ENCODE measurements around the gene ZNF503.

Gene ZNF503

DNA sequence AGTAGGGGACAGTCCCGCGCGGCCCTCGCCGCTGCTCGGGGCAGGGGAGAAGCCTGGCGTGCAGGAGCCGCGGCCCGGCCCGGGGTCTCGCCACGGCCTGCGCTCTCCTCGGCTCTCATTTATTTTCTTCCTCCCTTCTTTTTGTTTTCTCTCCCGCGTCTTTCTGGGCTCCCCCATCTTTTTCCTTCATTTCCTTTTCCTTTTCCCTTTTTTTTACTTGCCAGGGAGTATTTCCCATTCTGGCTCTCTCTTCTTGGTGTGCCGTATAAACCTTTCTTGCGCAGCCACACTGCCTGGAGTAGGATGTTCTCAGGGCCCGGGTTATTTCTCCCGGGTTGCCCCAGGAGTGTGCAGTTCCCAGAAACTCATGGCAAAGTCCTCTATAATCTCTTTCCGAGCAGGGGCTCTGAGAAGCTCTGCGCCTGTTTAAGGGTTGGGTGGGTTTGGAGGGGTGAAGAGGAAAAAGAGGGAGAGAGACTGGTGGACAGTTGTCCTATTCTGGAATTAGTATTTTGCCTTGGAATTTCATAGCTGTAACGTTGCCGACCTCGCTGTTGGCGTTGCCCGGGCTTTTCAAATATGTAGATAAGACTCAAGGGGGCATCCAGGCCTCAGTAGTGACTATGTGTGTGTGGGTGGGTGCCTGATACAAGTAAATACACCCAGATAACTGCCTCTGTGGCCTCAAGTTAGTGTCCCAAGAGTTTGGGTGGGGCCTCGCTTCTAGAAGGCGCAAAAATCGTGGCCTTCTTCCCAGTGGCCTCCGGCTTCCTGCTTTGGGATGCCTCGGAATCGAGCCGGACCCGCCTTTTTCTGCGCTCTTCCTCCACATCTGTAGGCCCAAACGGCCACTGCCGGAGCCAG, 4.3 kb upstream of the ZNF503 start:
- no peak for DNase-seq

DNA sequence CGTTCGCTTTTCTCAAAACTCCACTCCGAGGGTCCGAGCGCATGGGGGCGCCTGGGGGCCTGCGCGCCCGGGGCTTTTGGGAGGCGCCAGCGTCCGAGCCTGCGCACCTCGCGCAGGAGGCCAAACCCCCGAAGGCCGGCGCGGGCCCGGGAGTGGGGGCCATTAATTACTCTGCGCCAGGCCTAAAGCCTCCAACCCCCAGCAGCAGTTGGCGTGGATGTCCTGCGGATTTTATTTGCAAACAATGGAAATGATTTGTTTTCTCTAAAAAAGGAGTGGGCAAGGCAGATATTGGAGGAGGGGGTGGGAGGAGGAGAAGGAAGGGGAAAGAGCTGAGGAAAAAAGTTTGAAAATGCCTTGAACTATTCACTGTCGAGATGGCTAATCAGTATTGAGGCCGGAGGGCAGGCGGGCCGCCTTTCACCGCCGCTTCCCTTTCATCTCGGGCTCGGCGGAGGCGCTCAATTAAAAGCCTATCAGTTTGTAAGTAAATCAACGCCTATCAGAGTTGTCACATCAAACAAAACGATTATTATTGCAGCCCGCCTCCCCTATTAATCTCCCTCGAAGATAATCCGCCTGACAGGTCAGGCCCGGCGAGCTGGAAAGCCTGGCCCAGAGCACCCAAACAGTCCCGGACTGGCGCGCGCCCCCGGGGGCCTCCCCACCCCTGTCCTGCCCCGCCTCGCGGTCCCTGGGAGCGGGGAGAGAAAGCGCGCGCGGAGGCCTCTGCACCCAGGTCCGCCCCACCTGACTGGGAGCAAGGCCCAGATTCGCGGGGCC, 3.4 kb upstream of the ZNF503 start:
- DNase-seq = no peak

DNA sequence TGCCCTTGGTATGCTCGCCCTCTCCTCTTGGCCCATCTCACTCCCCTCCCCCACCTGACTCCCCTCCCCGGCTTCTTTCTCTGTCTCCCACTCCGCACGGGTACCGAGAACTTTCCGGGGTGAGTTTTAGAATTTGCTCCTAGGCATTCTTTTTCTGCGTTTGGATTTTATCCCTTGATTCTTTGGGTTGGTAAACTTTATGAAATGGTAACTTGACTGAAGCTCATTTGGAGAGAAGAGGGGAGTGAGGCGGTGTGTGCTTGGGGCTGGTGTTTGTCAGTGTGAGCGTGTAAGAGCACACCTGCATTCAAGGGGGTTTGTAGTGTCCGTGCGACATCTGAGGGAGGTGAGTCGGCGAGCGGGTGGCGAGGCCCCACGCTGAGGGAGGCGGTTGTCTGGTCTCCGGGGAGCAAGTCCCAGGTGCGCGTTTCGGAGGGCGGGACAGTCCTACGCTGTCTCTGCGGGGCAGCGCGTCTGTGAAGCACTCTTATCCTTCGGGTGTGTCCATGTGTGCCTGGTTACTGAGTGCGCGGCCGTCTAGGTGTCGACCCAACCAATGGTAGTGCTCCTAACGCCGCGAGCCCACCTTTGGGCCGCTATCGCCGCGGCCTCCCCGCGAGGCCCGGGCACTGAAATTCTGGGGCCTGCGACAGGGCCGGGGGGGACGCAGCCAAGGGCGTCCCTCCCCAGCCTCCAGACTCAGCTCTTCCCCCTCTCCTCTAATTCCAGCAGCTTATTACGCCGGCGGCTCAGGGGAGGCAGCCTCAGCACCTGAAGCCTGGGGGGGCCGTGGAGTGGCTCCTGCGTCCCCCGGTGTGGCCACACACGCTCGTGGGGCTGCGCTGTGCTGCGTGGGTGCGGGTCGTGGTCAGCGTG, 2.6 kb upstream of the ZNF503 start:
- peak in 1 of 2 experiments; percentile 38 for DNase-seq

DNA sequence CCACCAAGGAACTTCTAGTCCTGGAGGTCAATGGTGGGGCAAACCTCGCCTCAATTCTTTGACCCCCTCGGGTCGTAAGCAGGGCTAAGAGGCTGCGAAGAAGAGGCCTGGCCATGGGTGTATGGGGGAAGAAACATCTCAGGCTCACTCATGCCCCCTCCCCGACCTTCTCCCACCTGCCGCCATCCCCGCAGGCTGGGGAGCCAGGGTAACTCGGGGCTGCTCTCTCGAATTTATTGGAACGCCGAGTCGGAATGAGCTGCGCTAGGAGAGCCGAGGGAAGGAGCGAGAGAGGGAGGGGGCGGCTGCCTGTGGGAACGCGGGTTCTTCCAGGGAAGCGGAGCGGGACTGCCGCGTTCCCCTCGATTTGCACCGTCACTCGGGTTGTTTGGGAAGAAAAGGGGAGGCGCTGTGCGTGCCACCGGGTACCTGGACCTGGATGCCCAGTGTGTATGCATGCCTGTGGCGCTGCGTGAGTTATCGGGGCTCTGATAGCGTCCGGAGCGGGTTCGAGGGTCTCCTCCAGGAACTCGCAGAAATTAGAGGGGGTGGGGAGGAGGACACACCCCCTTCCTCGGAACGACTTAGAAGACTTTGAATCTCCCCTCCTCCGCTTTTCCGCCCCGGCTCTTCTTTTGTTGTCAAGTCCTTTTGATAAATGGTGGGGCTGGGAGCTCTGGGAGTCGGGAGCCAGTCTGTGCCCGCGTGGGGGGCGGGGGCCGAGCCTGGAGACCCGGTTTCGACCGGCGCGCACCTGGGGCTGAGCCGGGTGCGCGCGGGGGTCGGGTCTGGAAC, 1.8 kb upstream of the ZNF503 start:
- peak; percentile 47 to 65 for DNase-seq

DNA sequence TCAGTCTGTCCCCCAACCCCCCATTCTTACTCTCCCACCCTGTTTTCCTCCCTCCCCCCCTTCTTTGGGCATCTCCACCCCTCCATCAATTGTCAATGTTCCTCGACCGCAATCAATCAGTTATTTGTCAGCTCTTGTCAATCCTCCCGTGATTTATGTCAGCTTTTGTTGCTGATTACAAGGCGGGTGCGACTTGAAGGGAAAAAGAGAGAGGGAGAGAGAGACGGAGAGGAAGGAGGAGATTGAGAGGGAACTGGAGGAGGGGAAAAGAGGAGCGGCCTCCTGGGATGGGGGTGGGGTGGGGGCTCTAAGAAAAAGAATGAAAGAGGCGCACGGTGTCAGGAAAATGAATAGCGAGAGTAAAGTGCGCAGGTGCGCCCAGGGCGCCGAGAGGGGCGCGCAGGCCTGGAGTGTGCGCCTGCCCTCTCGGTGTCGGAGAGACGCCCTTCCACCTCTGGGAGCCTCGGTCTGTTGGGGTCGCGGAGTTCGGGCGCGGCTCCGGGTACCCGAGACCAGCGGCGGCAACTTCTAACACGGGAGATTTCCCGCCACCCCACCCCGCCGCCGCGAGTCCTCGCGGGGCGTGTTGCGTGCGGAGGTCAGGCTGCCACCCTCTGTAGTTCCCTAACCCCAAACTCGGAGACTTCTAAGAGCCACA, 1.1 kb upstream of the ZNF503 start:
- DNase-seq = peak in 1 of 2 experiments; percentile 93

DNA sequence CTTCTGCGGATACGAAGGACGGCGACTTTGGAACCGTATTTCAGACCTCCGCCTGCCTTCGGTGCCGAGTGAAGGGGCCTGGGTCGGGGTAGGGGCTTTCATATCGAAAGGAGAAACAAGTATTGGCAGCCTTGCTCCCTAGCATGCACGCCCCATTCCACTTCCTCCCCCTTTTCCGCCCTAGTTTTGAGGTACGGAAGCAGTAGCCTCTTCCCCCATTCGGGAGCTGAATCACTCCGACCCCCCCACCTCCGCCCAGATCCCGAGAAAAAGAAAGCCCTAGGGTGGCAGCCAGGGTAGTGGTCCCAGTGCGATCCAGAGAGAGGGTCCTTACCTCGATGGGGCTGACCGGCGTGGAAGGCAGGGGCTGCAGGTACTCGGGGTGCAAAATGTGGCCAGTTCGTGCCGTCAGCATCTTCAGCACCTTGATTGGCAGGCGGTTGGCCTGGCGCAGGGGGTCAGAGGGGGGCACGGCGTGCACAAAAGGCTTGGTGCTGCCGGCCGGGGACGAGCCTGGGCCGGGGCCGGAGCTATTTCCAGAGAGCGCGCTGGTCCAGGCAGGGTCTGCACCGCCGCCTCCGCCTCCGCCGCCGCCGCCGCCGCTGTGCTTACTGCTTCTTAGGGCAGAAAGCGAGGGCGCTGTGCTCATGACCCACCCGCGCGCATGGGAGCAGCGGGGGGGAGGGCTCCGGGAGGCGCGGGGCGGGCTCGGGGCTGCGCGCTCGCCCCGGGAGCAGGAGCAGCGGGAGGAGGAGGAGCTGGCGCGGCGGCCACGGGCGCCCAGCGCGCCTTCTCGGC, 594 bp downstream of the ZNF503 start:
- DNase-seq = peak; percentile 57 to 61

DNA sequence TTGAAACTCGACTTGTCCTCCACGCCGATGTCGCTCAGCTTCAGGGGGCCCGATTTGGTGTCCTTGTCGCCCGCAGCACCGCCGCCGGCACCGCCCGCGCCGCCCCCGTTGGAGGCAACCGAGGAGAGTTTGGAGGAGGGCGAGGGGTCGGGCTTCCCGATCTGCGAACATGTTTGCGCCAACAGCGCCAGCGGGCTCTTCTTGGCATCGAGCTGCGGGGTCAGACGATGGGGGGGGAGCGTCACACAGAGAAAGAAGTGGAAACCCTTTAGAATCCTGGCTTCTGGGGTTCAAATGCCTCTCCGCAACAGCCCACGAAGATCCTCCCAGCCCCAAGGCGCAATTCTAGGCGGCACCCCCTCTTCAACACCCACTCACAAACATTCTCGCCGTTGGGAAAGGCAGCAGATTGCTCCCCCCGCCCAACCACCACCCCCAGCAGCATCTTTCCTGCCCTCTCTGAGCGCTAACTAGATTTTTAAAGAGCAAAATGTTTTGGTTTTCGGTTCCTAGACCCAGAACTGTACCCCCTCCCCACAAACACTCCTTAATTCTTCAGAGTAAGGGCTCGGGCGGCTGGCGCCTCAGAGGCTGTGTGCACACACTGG, 1.3 kb downstream of the ZNF503 start:
- DNase-seq = peak; percentile 46 to 51

DNA sequence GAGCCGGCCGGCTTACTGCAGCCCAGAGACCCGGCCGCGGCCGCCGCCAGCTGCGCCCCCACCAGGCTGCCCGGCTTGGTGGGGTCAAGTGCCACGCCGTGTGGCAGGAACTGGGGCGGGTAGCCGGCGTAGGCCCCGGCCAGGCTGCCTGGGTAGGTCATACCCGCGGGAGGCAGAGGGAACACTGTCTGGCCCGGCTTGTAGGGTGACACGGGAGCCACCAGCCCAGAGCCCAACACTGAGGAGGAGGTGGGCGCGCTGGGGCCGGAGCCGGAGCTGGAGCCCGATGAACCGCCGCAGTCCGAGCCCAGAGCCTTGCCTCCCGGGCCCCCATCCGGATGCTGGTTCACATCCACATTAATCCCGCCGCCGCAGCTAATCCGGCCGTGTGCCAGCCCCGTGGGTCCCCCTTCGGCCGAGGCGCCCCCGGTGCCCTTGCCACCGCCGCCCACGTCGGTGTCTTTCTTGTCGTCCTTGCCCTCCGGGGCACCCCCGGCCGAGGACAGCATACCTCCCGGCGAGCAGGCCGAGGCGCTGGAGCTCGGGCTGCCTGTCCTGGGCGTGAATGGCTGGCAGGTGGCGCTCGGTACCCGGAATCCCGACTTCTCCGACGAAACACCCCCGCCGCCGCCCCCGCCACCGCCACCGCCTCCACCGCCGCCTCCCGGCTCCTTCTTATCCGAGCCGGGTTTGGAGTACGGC, 2.0 kb downstream of the ZNF503 start:
- DNase-seq = peak; percentile 81 to 85

DNA sequence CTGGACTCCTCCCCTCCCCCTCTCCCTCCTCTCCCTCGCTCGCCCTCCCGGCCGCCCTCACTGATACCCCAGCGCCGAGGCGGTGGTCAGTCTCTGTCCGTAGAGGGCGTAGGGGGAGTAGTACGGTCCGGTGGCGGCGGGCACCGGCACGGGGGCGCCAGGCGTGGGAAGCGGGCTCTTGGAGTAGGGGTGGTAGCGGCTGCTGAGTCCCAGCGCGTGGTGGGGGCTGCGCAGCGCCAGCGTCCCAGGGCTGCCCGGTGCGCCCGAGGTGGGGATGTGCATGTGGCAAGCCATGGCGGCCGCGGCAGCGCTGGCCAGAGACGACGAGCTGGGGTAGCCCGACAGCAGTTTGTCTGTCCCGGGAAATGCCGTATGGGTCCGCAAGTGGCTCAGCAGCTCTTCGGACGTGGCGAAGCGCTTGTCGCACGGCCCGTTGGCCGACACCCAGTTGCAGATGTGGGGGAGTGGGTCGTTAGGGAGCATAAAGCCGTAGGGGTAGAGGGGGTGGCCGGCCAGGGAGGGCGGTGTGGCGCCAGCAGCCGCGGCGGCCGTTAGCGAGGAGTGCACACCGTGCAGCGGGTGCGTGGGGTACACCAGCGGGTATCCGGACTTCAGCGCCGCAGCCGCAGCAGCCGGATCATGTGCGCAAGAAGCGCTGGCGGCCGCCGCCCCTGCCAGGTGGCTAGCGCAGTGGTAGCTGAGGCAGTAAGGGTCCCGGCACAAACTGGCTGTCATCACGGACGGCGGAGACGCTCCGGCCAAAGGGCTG, 2.7 kb downstream of the ZNF503 start:
- DNase-seq = no peak

DNA sequence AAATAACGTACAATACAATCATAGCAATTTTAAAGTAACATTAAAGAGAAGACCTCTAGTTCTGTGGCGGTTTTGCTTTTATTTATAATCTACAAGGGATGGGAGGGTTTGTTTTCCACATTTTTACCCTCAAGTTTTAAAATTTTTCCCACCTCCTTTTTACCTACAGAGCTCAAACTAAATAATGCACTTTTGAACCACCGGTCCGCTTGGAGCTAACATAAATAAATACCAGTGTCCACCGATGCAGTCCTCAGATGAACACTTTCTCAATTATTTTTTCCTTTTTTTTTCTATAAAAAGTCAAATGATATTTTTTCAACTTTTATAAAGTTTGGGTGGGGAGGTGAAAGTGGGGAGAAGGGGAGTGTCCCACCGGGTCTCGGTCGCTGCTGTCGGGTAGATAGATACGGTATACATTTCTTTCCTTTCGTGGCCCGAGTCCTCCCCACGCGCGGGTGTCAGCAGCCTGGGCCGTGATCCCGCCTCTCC, 3.3 kb downstream of the ZNF503 start:
- DNase-seq = no peak

DNA sequence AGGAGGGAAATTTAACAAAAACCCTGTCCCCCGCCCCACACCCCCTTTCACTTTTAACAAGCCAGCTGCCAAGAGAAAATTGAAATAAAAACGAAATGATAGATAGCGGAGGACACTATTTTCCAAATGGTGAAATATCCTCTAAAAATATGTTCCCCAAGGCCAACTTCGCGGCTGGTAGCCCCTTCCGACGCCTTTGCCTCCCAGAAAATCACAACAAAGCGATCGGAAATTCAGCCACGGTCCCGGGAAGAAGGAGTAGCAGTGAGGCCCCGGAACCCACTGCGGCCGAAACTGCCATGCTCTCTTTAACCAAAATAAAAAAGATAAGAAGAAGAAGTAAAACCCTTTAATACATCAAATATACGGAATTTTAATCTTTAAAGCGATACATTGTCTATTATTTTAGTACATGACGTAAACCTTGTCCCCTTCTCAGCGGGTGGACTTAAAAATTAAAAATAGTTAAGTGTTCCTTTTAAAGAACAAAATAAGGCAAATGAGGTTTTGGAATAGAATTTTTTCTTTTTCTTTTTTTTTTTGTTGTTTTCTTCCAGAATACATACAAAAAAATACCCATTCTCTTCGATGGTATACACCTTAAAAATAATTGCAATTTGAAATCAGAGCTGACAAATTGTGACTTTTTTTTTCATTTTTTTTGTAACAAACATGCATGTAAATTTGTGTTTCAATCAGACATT, 3.9 kb downstream of the ZNF503 start:
- DNase-seq = no peak

DNA sequence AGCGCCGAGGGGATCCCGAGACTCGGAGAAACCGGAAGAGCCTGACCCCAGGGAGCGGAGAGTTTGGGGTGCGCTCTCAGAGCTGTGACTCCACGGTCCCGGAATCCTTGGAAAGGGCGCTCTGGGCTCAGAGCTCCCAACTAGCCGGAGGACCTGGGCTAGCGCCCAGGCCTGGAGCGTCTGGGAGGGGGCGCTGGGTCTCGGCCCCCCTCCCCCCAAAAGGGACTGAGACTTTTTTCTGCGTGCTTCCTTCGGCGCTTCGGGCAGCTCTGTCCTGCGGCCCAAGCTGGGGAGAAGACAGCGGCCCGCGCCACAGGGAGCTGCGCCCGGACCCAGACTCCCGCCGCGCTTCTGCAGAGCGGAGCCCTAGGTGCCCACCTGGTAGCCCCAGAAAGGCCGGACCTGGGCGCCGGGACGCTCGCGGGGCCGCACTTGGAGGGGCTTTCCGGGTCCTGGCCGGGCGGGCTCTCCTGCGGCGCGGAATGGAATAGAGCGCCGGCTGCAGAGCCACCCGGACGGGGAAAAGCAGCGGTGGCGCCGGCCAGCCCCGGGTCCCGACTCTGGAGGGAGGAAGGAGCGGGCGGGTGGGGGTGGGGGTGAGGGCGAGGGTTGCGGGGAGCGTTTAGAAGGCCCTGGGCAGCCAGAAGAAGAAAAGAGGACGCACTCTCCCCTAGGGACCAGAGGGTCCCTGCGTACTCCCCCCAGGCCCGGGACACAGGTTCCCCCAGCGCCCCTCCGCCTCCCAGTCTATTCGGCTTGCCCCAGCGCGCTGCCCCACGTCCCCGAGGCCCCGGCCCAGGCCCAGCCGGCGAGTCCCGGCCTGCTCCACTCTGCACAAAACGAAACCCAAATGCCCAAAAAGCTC, 4.7 kb downstream of the ZNF503 start:
- no peak for DNase-seq

DNA sequence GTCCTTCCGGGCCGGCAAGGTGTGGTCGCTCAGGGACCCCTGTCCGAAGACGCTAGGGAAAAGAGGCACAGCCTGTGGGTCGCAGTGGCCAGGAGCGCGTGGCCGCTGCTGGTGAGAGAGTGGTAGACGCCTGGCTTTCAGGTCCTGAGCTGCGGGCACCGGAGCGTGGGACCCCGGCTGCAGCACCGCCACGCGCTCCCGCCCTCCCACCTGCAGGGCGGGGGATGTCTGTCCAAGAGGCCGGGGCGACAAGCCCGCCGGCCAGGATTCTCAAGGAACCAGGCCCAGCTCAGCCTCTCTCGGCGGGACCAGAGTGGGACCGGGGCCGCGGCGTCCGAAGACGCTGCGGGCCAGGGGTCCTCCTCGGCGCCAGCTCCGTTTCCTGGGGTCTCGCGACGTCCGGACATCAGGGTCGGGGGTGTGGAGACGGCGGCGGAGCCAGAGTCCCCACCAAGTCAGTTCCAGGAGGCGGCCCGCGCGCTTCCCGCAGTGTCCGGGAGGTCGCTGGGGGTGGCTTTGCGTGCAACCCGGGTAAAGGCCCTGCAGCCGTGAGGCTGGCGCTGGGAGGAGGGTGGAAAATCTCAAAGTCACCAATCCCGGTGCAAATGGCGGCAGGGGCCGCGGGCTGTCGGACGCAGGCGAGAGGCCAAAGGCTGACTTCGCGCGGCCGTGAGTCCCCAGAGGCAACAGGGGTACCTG, 5.5 kb downstream of the ZNF503 start:
- no peak for DNase-seq

DNA sequence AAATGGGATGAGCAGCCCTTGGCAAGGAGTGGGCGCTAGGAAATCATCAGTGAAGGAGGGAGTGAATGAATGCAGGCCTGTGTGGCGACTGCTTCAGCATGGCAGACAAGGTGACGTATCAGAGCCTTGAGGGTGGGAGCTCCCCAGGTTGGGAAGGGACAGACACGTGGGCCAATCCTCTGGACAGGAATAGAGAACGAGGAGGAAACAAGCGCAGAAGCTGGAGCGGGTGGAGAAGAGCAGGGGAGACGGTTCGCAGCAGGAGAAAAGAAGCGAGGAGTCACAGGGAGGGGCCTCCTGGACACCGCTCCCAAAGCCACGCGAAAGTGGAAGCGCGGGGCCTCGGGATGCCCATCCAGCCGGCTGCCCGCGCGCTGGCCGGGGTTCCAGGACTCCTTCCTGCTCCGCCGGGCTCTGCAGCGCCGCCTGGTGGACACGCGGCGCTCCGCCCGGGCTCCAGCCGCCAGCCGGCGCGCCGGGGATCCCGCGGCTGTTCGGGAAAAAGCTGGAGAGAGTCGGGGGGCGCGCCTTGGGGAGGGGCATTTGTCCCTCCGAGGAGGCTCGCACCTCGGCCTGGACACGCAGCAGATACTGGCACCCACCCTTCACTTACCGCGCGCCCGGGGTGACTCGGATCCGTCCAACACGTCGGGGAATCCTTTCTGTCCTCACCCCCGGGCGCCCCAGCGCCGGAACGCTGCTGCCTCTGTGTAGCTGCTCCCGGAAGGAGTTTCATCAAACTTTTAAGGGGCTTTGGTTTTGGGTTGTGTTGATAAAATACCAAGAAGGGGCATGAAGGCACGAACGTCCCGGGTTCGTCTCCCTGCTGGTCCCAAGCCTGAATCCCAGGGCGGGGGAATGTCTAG, 6.3 kb downstream of the ZNF503 start:
- no peak for DNase-seq

DNA sequence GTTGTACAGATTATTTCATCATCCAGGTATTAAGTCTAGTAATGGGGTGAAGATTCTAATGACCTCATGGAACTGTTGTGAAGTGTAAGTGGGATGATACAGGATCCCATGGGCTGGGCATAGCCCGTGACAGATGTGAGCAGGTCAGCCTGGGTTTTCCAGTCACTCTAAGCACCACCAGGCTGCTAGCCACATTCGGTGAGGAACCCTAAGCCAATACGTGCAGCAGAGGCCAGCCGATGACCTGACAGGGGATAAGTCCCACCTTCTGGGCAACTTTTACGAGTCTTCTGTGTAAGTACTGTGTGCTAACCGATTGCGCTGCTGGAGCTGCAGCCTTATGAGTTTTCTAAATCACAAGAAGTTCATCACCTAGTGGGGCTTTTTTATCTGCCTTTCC, 7.3 kb downstream of the ZNF503 start:
- DNase-seq = no peak

All from Kasumi-1 (cell line).